GM21717 (cell line): ENCODE measurements around the gene CORIN.
"Not testable (repeated sequence)": the region's sequence is repeated elsewhere in the genome, so short reads cannot be mapped to it uniquely, and the experiment has no call there.

Source experiments
- ATAC-seq: cut with Tn5 transposase; IDR thresholded peaks from one replicate; pipeline ENCODE4 v1.9.1; 2021; ENCODE audit warnings: mild to moderate bottlenecking, moderate library complexity; ENCODE audit not compliant: unreplicated experiment

Gene CORIN

GRCh38 chr4:47577779-47578553, 259.9 kb downstream of the CORIN start:
- ATAC-seq: no peak

GRCh38 chr4:47572981-47573380, 264.9 kb downstream of the CORIN start:
- ATAC-seq: no peak

- ATAC-seq: no peak
Measured at GRCh38 chr4:47570816-47571215, 267.1 kb downstream of the CORIN start.

GRCh38 chr4:47567511-47567910, 270.4 kb downstream of the CORIN start:
- ATAC-seq: no peak

GRCh38 chr4:47566969-47567368, 270.9 kb downstream of the CORIN start:
- no peak for ATAC-seq

- no peak for ATAC-seq
Measured at GRCh38 chr4:47566566-47566965, 271.3 kb downstream of the CORIN start.

- no peak for ATAC-seq
Measured at GRCh38 chr4:47562297-47562696, 275.6 kb downstream of the CORIN start.

- ATAC-seq: no peak
Measured at GRCh38 chr4:47561331-47561730, 276.5 kb downstream of the CORIN start.

- no peak for ATAC-seq
Measured at GRCh38 chr4:47560682-47561081, 277.2 kb downstream of the CORIN start.

GRCh38 chr4:47557255-47557654, 280.6 kb downstream of the CORIN start:
- ATAC-seq: no peak

- ATAC-seq: not testable (repeated sequence)
Measured at GRCh38 chr4:47555920-47556319, 281.9 kb downstream of the CORIN start.

- no peak for ATAC-seq
Measured at GRCh38 chr4:47553329-47554125, 284.3 kb downstream of the CORIN start.

GRCh38 chr4:47551682-47552081, 286.2 kb downstream of the CORIN start:
- no peak for ATAC-seq

- ATAC-seq: no peak
Measured at GRCh38 chr4:47550899-47551548, 286.8 kb downstream of the CORIN start.

GRCh38 chr4:47550357-47550756, 287.5 kb downstream of the CORIN start:
- ATAC-seq: not testable (repeated sequence)
